Measurements from ENCODE around the gene VPS9D1.
"Not testable (repeated sequence)": the region's sequence is repeated elsewhere in the genome, so short reads cannot be mapped to it uniquely, and the experiment has no call there.

DNA sequence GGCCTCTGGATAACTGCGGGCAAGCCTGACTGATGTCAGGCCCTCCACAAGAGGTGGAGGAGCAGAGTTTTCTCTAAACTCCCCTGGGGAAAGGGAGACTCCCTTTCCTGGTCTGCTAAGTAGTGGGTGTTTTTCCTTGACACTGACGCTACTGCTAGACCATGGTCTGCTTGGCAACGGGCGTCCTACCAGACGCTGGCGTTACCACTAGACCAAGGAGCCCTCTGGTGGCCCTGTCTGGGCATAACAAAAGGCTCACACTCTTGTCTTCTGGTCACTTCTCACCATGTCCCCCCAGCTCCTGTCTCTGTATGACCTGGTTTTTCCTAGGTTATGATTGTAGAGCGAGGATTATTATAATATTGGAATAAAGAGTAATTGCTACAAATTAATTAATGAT lies 53.7 kb downstream of the VPS9D1 start:
- TF ChIP-seq, protein P1, sequence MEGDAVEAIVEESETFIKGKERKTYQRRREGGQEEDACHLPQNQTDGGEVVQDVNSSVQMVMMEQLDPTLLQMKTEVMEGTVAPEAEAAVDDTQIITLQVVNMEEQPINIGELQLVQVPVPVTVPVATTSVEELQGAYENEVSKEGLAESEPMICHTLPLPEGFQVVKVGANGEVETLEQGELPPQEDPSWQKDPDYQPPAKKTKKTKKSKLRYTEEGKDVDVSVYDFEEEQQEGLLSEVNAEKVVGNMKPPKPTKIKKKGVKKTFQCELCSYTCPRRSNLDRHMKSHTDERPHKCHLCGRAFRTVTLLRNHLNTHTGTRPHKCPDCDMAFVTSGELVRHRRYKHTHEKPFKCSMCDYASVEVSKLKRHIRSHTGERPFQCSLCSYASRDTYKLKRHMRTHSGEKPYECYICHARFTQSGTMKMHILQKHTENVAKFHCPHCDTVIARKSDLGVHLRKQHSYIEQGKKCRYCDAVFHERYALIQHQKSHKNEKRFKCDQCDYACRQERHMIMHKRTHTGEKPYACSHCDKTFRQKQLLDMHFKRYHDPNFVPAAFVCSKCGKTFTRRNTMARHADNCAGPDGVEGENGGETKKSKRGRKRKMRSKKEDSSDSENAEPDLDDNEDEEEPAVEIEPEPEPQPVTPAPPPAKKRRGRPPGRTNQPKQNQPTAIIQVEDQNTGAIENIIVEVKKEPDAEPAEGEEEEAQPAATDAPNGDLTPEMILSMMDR (IDR thresholded peaks at IDR 0.05; ENCODE audit: low read length) = peak; percentile 34; the same call in 1 of the 2 replicates
- TF ChIP-seq EZH2 (IDR thresholded peaks at IDR 0.05; ENCODE audit: borderline replicate concordance, low read length) = not testable (repeated sequence)

All from OCI-LY1 (cell line).